HEK293 (cell line): Measurements from ENCODE around the gene NFIB.

Experiments used
- KLF10 ChIP-seq: fragments of 450-650 bp; IDR thresholded peaks from 2 replicates; pipeline ENCODE4 v1.5.1; 2018; ENCODE audit warnings: missing biosample characterization, mild to moderate bottlenecking, missing genetic modification characterization
- OSR2 ChIP-seq: fragments of 450-650 bp; formaldehyde crosslinking; IDR thresholded peaks from 2 replicates; pipeline ENCODE4 v1.5.1; 2016; ENCODE audit warnings: missing biosample characterization, missing genetic modification characterization
- WT1 ChIP-seq: fragments of 450-650 bp; formaldehyde crosslinking; IDR thresholded peaks from 2 replicates; pipeline ENCODE4 v1.5.1; 2016; ENCODE audit warnings: missing biosample characterization, missing genetic modification characterization
- ZBTB49 ChIP-seq: fragments of 450-650 bp; formaldehyde crosslinking; IDR thresholded peaks from 2 replicates; pipeline ENCODE4 v1.5.1; 2016; ENCODE audit warnings: missing biosample characterization, missing genetic modification characterization, low read depth
- ZEB2 ChIP-seq: fragments of 450-650 bp; formaldehyde crosslinking; IDR thresholded peaks from 2 replicates; pipeline ENCODE4 v1.5.1; 2016; ENCODE audit warnings: missing biosample characterization, missing genetic modification characterization
- ZNF133 ChIP-seq: fragments of 450-650 bp; formaldehyde crosslinking; IDR thresholded peaks from 2 replicates; pipeline ENCODE4 v1.5.1; 2016; ENCODE audit warnings: missing biosample characterization, missing genetic modification characterization
- ZNF174 ChIP-seq: fragments of 450-650 bp; formaldehyde crosslinking; IDR thresholded peaks from 2 replicates; pipeline ENCODE4 v1.5.0; 2017; ENCODE audit warnings: missing biosample characterization, mild to moderate bottlenecking, missing genetic modification characterization
- ZNF202 ChIP-seq: fragments of 450-650 bp; formaldehyde crosslinking; IDR thresholded peaks from 2 replicates; pipeline ENCODE4 v1.5.1; 2016; ENCODE audit warnings: missing biosample characterization, missing genetic modification characterization, borderline replicate concordance
- ZNF23 ChIP-seq: fragments of 450-650 bp; formaldehyde crosslinking; IDR thresholded peaks from 2 replicates; pipeline ENCODE4 v1.5.1; 2016; ENCODE audit warnings: missing biosample characterization, missing genetic modification characterization, borderline replicate concordance
- ZNF302 ChIP-seq: fragments of 450-650 bp; formaldehyde crosslinking; IDR thresholded peaks from 2 replicates; pipeline ENCODE4 v1.5.1; 2016; ENCODE audit warnings: missing biosample characterization, missing genetic modification characterization, low read depth
- ZNF324 ChIP-seq: fragments of 450-650 bp; formaldehyde crosslinking; IDR thresholded peaks from 2 replicates; pipeline ENCODE4 v1.5.1; 2016; ENCODE audit warnings: missing biosample characterization, missing genetic modification characterization
- ZNF350 ChIP-seq: fragments of 450-650 bp; formaldehyde crosslinking; IDR thresholded peaks from 2 replicates; pipeline ENCODE4 v1.5.0; 2017; ENCODE audit warnings: missing biosample characterization, mild to moderate bottlenecking, missing genetic modification characterization
- ZNF354C ChIP-seq: fragments of 450-650 bp; formaldehyde crosslinking; IDR thresholded peaks from 2 replicates; pipeline ENCODE4 v1.5.1; 2016; ENCODE audit warnings: missing biosample characterization, missing genetic modification characterization, low read depth, borderline replicate concordance
- ZNF391 ChIP-seq: fragments of 450-650 bp; formaldehyde crosslinking; IDR thresholded peaks from 2 replicates; pipeline ENCODE4 v1.5.1; 2016; ENCODE audit warnings: low read depth, missing biosample characterization, missing genetic modification characterization, borderline replicate concordance
- ZNF473 ChIP-seq: fragments of 450-650 bp; formaldehyde crosslinking; IDR thresholded peaks from 2 replicates; pipeline ENCODE4 v1.5.1; 2017; ENCODE audit warnings: missing biosample characterization, missing genetic modification characterization
- ZNF510 ChIP-seq: fragments of 450-650 bp; formaldehyde crosslinking; IDR thresholded peaks from 2 replicates; pipeline ENCODE4 v1.5.1; 2018; ENCODE audit warnings: mild to moderate bottlenecking, missing genetic modification characterization, missing biosample characterization; ENCODE audit not compliant: insufficient replicate concordance
- ZNF513 ChIP-seq: fragments of 450-650 bp; IDR thresholded peaks from 2 replicates; pipeline ENCODE4 v1.5.1; 2018; ENCODE audit warnings: missing biosample characterization, missing genetic modification characterization
- ZNF837 ChIP-seq: fragments of 450-650 bp; formaldehyde crosslinking; IDR thresholded peaks from 2 replicates; pipeline ENCODE4 v1.5.1; 2016; ENCODE audit warnings: missing biosample characterization, missing genetic modification characterization
- TF ChIP-seq, protein P1 (sequence below): fragments of 450-650 bp; formaldehyde crosslinking; IDR thresholded peaks from 2 replicates; pipeline ENCODE4 v1.5.1; 2017; ENCODE audit warnings: missing biosample characterization, missing genetic modification characterization
- TF ChIP-seq, protein P2 (sequence below): sonication (generic); formaldehyde crosslinking; IDR thresholded peaks from 2 replicates; pipeline ENCODE4 v1.8.1; 2022; ENCODE audit warnings: mild to moderate bottlenecking, moderate library complexity, missing genetic modification reagents
- TF ChIP-seq, protein P3 (sequence below): fragments of 450-650 bp; formaldehyde crosslinking; IDR thresholded peaks from 2 replicates; pipeline ENCODE4 v1.5.1; 2017; ENCODE audit warnings: missing biosample characterization, missing genetic modification characterization
- TF ChIP-seq, protein P4 (sequence below): fragments of 450-650 bp; formaldehyde crosslinking; IDR thresholded peaks from 2 replicates; pipeline ENCODE4 v1.5.1; 2016; ENCODE audit warnings: missing biosample characterization, missing genetic modification characterization
- TF ChIP-seq, protein P5 (sequence below): fragments of 450-650 bp; formaldehyde crosslinking; IDR thresholded peaks from 2 replicates; pipeline ENCODE4 v1.5.1; 2016; ENCODE audit warnings: missing biosample characterization, missing genetic modification characterization

The NFIB gene

GRCh38 chr9:14136047-14136635 lies 177.8 kb downstream of the NFIB start (continued):
- TF ChIP-seq ZNF513 (tag by site-specific recombination), result no peak
- no peak for TF ChIP-seq ZNF324 (tag by site-specific recombination)
- TF ChIP-seq, protein P1, sequence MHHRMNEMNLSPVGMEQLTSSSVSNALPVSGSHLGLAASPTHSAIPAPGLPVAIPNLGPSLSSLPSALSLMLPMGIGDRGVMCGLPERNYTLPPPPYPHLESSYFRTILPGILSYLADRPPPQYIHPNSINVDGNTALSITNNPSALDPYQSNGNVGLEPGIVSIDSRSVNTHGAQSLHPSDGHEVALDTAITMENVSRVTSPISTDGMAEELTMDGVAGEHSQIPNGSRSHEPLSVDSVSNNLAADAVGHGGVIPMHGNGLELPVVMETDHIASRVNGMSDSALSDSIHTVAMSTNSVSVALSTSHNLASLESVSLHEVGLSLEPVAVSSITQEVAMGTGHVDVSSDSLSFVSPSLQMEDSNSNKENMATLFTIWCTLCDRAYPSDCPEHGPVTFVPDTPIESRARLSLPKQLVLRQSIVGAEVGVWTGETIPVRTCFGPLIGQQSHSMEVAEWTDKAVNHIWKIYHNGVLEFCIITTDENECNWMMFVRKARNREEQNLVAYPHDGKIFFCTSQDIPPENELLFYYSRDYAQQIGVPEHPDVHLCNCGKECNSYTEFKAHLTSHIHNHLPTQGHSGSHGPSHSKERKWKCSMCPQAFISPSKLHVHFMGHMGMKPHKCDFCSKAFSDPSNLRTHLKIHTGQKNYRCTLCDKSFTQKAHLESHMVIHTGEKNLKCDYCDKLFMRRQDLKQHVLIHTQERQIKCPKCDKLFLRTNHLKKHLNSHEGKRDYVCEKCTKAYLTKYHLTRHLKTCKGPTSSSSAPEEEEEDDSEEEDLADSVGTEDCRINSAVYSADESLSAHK, result 0 out of 2 replicates have a peak, but pooled peaks have one; percentile 7
- peak; percentile 19; the same call in 1 of the 2 replicates for TF ChIP-seq OSR2 (tag by site-specific recombination)
- TF ChIP-seq ZNF510 (tag by site-specific recombination), result no peak
- TF ChIP-seq ZNF23 (tag by site-specific recombination), result no peak
- TF ChIP-seq ZNF174 (tag by site-specific recombination), result no peak
- no peak for TF ChIP-seq KLF10 (tag by site-specific recombination)
- TF ChIP-seq, protein P2, sequence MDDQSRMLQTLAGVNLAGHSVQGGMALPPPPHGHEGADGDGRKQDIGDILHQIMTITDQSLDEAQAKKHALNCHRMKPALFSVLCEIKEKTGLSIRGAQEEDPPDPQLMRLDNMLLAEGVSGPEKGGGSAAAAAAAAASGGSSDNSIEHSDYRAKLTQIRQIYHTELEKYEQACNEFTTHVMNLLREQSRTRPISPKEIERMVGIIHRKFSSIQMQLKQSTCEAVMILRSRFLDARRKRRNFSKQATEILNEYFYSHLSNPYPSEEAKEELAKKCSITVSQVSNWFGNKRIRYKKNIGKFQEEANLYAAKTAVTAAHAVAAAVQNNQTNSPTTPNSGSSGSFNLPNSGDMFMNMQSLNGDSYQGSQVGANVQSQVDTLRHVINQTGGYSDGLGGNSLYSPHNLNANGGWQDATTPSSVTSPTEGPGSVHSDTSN, result no peak
- no peak for TF ChIP-seq ZBTB49 (tag by site-specific recombination)
- no peak for TF ChIP-seq ZNF837 (tag by site-specific recombination)
- TF ChIP-seq, protein P3, sequence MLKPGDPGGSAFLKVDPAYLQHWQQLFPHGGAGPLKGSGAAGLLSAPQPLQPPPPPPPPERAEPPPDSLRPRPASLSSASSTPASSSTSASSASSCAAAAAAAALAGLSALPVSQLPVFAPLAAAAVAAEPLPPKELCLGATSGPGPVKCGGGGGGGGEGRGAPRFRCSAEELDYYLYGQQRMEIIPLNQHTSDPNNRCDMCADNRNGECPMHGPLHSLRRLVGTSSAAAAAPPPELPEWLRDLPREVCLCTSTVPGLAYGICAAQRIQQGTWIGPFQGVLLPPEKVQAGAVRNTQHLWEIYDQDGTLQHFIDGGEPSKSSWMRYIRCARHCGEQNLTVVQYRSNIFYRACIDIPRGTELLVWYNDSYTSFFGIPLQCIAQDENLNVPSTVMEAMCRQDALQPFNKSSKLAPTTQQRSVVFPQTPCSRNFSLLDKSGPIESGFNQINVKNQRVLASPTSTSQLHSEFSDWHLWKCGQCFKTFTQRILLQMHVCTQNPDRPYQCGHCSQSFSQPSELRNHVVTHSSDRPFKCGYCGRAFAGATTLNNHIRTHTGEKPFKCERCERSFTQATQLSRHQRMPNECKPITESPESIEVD (tag by site-specific recombination), result peak; percentile 83
- no peak for TF ChIP-seq ZNF133
- TF ChIP-seq ZNF391, result no peak
- no peak for TF ChIP-seq ZNF302 (tag by site-specific recombination)
- TF ChIP-seq ZEB2 (tag by site-specific recombination), result no peak
- TF ChIP-seq, protein P4, sequence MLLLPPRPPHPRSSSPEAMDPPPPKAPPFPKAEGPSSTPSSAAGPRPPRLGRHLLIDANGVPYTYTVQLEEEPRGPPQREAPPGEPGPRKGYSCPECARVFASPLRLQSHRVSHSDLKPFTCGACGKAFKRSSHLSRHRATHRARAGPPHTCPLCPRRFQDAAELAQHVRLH (tag by site-specific recombination), result no peak
- TF ChIP-seq, protein P5, sequence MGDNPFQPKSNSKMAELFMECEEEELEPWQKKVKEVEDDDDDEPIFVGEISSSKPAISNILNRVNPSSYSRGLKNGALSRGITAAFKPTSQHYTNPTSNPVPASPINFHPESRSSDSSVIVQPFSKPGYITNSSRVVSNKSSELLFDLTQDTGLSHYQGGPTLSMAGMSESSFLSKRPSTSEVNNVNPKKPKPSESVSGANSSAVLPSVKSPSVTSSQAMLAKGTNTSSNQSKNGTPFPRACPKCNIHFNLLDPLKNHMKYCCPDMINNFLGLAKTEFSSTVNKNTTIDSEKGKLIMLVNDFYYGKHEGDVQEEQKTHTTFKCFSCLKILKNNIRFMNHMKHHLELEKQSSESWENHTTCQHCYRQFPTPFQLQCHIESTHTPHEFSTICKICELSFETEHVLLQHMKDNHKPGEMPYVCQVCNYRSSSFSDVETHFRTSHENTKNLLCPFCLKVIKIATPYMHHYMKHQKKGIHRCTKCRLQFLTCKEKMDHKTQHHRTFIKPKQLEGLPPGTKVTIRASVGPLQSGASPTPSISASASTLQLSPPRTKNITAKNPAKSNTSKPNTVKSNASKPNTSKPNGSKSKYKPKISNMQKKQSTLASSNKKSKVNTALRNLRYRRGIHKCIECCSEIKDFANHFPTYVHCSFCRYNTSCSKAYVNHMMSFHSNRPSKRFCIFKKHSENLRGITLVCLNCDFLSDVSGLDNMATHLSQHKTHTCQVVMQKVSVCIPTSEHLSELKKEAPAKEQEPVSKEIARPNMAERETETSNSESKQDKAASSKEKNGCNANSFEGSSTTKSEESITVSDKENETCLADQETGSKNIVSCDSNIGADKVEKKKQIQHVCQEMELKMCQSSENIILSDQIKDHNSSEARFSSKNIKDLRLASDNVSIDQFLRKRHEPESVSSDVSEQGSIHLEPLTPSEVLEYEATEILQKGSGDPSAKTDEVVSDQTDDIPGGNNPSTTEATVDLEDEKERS (tag by site-specific recombination), result no peak
- TF ChIP-seq ZNF202, result no peak
- no peak for TF ChIP-seq ZNF354C (tag by site-specific recombination)
- TF ChIP-seq WT1 (tag by site-specific recombination), result no peak
- TF ChIP-seq ZNF350 (tag by site-specific recombination), result no peak
- no peak for TF ChIP-seq ZNF473 (tag by site-specific recombination)
